Parathyroid adenoma (tissue), 2 donors: ENCODE results near the gene PCF11.

ENCODE experiments used
- H2AFZ ChIP-seq: fragments of 300-600 bp; sonication (generic); one replicate; pipeline ENCODE4 v1.7.0; 2017; ENCODE audit warnings: antibody characterized with exemption, mild to moderate bottlenecking
- H3K27ac ChIP-seq: fragments of 300-600 bp; sonication (generic); one replicate; pipeline ENCODE4 v1.7.0; 2017
- H3K27me3 ChIP-seq: fragments of 300-600 bp; sonication (generic); one replicate; pipeline ENCODE4 v1.7.0; 2017; ENCODE audit warnings: low read length; ENCODE audit not compliant: control insufficient read depth, insufficient read depth
- H3K36me3 ChIP-seq: fragments of 300-600 bp; sonication (generic); one replicate; pipeline ENCODE4 v1.7.0; 2017; ENCODE audit warnings: low read length; ENCODE audit not compliant: control insufficient read depth, insufficient read depth
- H3K4me1 ChIP-seq: fragments of 300-600 bp; sonication (generic); one replicate; pipeline ENCODE4 v1.7.0; 2017; ENCODE audit warnings: control low read depth
- H3K4me2 ChIP-seq: fragments of 300-600 bp; sonication (generic); one replicate; pipeline ENCODE4 v1.7.0; 2017; ENCODE audit warnings: low read length
- H3K4me3 ChIP-seq: fragments of 300-600 bp; sonication (generic); one replicate; pipeline ENCODE4 v1.7.0; 2017; ENCODE audit warnings: low read depth, low read length
- H3K79me2 ChIP-seq: fragments of 300-600 bp; sonication (generic); one replicate; pipeline ENCODE4 v1.7.0; 2017; ENCODE audit warnings: control low read depth
- H3K9ac ChIP-seq: fragments of 300-600 bp; sonication (generic); one replicate; pipeline ENCODE4 v1.7.0; 2017; ENCODE audit warnings: mild to moderate bottlenecking
- H3K9me3 ChIP-seq: fragments of 300-600 bp; sonication (generic); one replicate; pipeline ENCODE4 v1.7.0; 2017; ENCODE audit warnings: low read length; ENCODE audit not compliant: control insufficient read depth
- CTCF ChIP-seq: fragments of 300-600 bp; sonication (generic); IDR thresholded peaks from one replicate; pipeline ENCODE4 v1.7.0; 2017; ENCODE audit warnings: antibody characterized with exemption, mild to moderate bottlenecking
- donor health status: primary hyperparathyroidism.

The PCF11 gene

GRCh38 chr11:83172551-83172950 is 15.6 kb downstream of the PCF11 start:
- H3K4me1 ChIP-seq: peaks cover 6% of the 10 kb centered on the region
- H3K36me3 ChIP-seq: no peaks in the 10 kb centered on the region
- H3K4me3 ChIP-seq: no peak overlapping the region

GRCh38 chr11:83174008-83174407 is 17.1 kb downstream of the PCF11 start:
- Histone ChIP-seq H3K4me3 (no peak overlapping the region), H3K4me1 (peaks cover 6% of the 10 kb centered on the region), H3K27ac (no peak overlapping the region), H3K36me3 (no peaks in the 10 kb centered on the region), H3K27me3 (no peaks in the 10 kb centered on the region), H3K4me2 (no peak overlapping the region), H3K79me2 (peaks cover 24% of the 10 kb centered on the region), H2AFZ (no peak overlapping the region), H3K9me3 (no peaks in the 10 kb centered on the region), H3K9ac (no peak overlapping the region)
- TF ChIP-seq CTCF: no peak

More at GRCh38 chr11:83172551-83172950, 15.6 kb downstream of the PCF11 start:
- no peaks in the 10 kb centered on the region for H3K9me3 ChIP-seq
- no peaks in the 10 kb centered on the region for H3K27me3 ChIP-seq
- H2AFZ ChIP-seq: no peak overlapping the region
- no peak overlapping the region for H3K27ac ChIP-seq
- no peak for TF ChIP-seq CTCF
- H3K9ac ChIP-seq: no peak overlapping the region
- no peak overlapping the region for H3K4me2 ChIP-seq
- H3K79me2 ChIP-seq: peaks cover 32% of the 10 kb centered on the region

GRCh38 chr11:83175815-83176214 is 18.9 kb downstream of the PCF11 start:
- Histone ChIP-seq H3K79me2 (peaks cover 16% of the 10 kb centered on the region), H3K4me2 (no peak overlapping the region), H3K36me3 (no peaks in the 10 kb centered on the region), H3K4me1 (peaks cover 3% of the 10 kb centered on the region), H3K27ac (no peak overlapping the region), H3K27me3 (no peaks in the 10 kb centered on the region), H3K9me3 (no peaks in the 10 kb centered on the region), H3K9ac (no peak overlapping the region), H3K4me3 (no peak overlapping the region), H2AFZ (no peak overlapping the region)
- TF ChIP-seq CTCF: no peak

- Histone ChIP-seq H2AFZ (no peak overlapping the region), H3K4me3 (no peak overlapping the region), H3K9me3 (no peaks in the 10 kb centered on the region), H3K79me2 (no peaks in the 10 kb centered on the region), H3K27ac (no peak overlapping the region), H3K9ac (no peak overlapping the region), H3K36me3 (no peaks in the 10 kb centered on the region), H3K4me1 (no peaks in the 10 kb centered on the region), H3K4me2 (no peak overlapping the region), H3K27me3 (no peaks in the 10 kb centered on the region)
- no peak for TF ChIP-seq CTCF
Observed at GRCh38 chr11:83181815-83182214, 24.9 kb downstream of the PCF11 start.

- Histone ChIP-seq H3K79me2 (no peaks in the 10 kb centered on the region), H3K9me3 (no peaks in the 10 kb centered on the region), H3K27me3 (no peaks in the 10 kb centered on the region), H3K36me3 (no peaks in the 10 kb centered on the region), H2AFZ (no peak overlapping the region), H3K9ac (no peak overlapping the region), H3K4me2 (no peak overlapping the region), H3K4me3 (no peak overlapping the region), H3K4me1 (no peaks in the 10 kb centered on the region), H3K27ac (no peak overlapping the region)
- no peak for TF ChIP-seq CTCF
Observed at GRCh38 chr11:83185767-83186166, 28.8 kb downstream of the PCF11 start.
